ENCODE data around the gene ITGAE. TPM values are rescaled to one million over a fixed set of nuclear protein-coding genes. Genes with fewer than 3 reads are reported as not detected.

ITGAE gene
- total and polyA plus RNA-seq, 10 of the 15 experiments (the other 5 are each of a cell fraction or from before 2014, with no cell fraction given), result 13.1 to 161 (median 34.8) TPM

DNA sequence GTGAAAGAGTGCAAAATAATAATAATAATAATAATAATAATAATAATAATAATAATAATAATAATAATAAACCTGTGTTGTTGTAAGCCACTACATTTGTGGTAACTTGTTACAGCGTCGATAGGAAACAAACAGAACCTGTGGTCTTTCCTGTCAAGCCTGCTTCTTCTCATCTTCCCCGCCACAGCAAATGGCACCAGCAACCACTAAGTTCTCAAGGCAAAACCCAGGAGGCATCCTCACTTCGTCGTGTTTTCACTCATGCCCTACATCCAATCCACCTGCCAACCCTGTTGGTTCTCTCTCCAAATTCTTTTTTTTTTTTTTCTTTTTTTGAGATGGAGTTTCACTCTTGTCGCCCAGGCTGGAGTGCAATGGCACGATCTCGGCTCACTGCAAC lies 34.2 kb downstream of the ITGAE start:
- no peak for ATAC-seq
- Histone ChIP-seq H3K9ac (ENCODE audit: control insufficient read depth, insufficient read depth, low read length) (no peak overlapping the region), H3K27me3 (replicated peaks in 1 of 2; ENCODE audit: control insufficient read depth in 2 of 2, insufficient read depth in 2 of 2, low read length in 1 of 2) (no peaks in the 10 kb centered on the region), H4K20me1 (ENCODE audit: control insufficient read depth, insufficient read depth) (no peaks in the 10 kb centered on the region), H3K79me2 (ENCODE audit: control insufficient read depth, insufficient read depth, low read length) (no peaks in the 10 kb centered on the region), H3K4me3 (no peak overlapping the region), H2AFZ (ENCODE audit: control insufficient read depth, low read depth, low read length) (no peak overlapping the region), H3K27ac (ENCODE audit: control insufficient read depth, insufficient read depth) (no peak overlapping the region), H3K4me2 (ENCODE audit: control insufficient read depth, insufficient read depth) (no peak overlapping the region), H3K9me3 (replicated peaks; ENCODE audit: control insufficient read depth, insufficient read depth, low read length) (no peaks in the 10 kb centered on the region; the same call in 2 of the 3 replicates), H3K36me3 (ENCODE audit: control insufficient read depth in 2 of 2, insufficient read depth in 2 of 2, low read length in 1 of 2) (no peaks in the 10 kb centered on the region), H3K4me1 (ENCODE audit: control insufficient read depth, insufficient read depth, low read length) (peaks cover 33% of the 10 kb centered on the region)
- ChIA-PET SMC1A (ENCODE audit: uncharacterized antibody, unreplicated experiment) (interaction anchor here (1.0 to 1.3 kb wide), 4 partner anchors 27 to 59 kb away, joined by 3 to 7 read pairs (median 3); no protein-coding TSS in a partner anchor), POLR2A (interaction anchor here (1.0 kb wide), 1 partner anchor 70 kb away, joined by 3 read pairs; no protein-coding TSS in a partner anchor), CTCF (interaction anchor here (0.9 to 2.5 kb wide), 5 partner anchors 14 to 309 kb away, joined by 3 to 19 read pairs (median 3); no protein-coding TSS in a partner anchor), RAD21 (ENCODE audit: unreplicated experiment) (interaction anchor here (0.6 to 1.2 kb wide), 2 partner anchors 28 to 59 kb away, joined by 3 read pairs; no protein-coding TSS in a partner anchor)
- no TSS peak for BruUV-seq (replicated peaks)
- intact Hi-C loops (cut with micrococcal nuclease; ENCODE audit: unreplicated experiment) (no loop called here), in situ Hi-C loops (cut with MboI) (no loop called here)
- TF ChIP-seq ETV6 (conservative IDR thresholded peaks at IDR 0.05 in 1 of 2, IDR thresholded peaks at IDR 0.05 in 1 of 2; ENCODE audit: borderline replicate concordance in 1 of 2, low read depth in 1 of 2) (no peak), ZNF217 (IDR thresholded peaks at IDR 0.05) (no peak), YBX1 (IDR thresholded peaks at IDR 0.05) (no peak), MTA2 (IDR thresholded peaks at IDR 0.05; ENCODE audit: low read depth) (no peak), NR2C1 (IDR thresholded peaks at IDR 0.05) (no peak), EZH2 (IDR thresholded peaks at IDR 0.05; ENCODE audit: borderline replicate concordance, control insufficient read depth, low read depth, low read length) (no peak), IKZF2 (IDR thresholded peaks at IDR 0.05) (no peak), CHD2 (IDR thresholded peaks at IDR 0.05; ENCODE audit: borderline replicate concordance, low read depth, low read length) (no peak), PML (IDR thresholded peaks at IDR 0.05; ENCODE audit: low read length) (no peak), POLR2A (IDR thresholded peaks at IDR 0.05; ENCODE audit: low read depth, low read length) (no peak), CHD1 (IDR thresholded peaks at IDR 0.05; ENCODE audit: low read depth, low read length) (no peak), SIX5 (IDR thresholded peaks at IDR 0.05; ENCODE audit: low read depth, low read length, severe bottlenecking) (no peak), HCFC1 (IDR thresholded peaks at IDR 0.05; ENCODE audit: low read length) (no peak), CBX3 (IDR thresholded peaks at IDR 0.05; ENCODE audit: borderline replicate concordance, low read depth) (no peak), SRF (IDR thresholded peaks at IDR 0.05; ENCODE audit: low read depth in 2 of 2, low read length in 2 of 2) (no peak), TBL1XR1 (IDR thresholded peaks at IDR 0.05; ENCODE audit: low read depth, low read length) (no peak), ASH2L (IDR thresholded peaks at IDR 0.05; ENCODE audit: borderline replicate concordance, low read depth) (no peak)
- TF ChIP-seq, protein P1, sequence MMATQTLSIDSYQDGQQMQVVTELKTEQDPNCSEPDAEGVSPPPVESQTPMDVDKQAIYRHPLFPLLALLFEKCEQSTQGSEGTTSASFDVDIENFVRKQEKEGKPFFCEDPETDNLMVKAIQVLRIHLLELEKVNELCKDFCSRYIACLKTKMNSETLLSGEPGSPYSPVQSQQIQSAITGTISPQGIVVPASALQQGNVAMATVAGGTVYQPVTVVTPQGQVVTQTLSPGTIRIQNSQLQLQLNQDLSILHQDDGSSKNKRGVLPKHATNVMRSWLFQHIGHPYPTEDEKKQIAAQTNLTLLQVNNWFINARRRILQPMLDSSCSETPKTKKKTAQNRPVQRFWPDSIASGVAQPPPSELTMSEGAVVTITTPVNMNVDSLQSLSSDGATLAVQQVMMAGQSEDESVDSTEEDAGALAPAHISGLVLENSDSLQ (IDR thresholded peaks at IDR 0.05), result no peak
- TF ChIP-seq, protein P2, sequence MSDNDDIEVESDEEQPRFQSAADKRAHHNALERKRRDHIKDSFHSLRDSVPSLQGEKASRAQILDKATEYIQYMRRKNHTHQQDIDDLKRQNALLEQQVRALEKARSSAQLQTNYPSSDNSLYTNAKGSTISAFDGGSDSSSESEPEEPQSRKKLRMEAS (IDR thresholded peaks at IDR 0.05; ENCODE audit: low read depth, low read length), result no peak
- TF ChIP-seq, protein P3, sequence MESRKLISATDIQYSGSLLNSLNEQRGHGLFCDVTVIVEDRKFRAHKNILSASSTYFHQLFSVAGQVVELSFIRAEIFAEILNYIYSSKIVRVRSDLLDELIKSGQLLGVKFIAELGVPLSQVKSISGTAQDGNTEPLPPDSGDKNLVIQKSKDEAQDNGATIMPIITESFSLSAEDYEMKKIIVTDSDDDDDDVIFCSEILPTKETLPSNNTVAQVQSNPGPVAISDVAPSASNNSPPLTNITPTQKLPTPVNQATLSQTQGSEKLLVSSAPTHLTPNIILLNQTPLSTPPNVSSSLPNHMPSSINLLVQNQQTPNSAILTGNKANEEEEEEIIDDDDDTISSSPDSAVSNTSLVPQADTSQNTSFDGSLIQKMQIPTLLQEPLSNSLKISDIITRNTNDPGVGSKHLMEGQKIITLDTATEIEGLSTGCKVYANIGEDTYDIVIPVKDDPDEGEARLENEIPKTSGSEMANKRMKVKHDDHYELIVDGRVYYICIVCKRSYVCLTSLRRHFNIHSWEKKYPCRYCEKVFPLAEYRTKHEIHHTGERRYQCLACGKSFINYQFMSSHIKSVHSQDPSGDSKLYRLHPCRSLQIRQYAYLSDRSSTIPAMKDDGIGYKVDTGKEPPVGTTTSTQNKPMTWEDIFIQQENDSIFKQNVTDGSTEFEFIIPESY (IDR thresholded peaks at IDR 0.05), result no peak
- no peak for FAIRE-seq
- WGBS (ENCODE audit: insufficient coverage, insufficient replicate concordance, low lambda C conversion rate, missing lambda C conversion rate), result 90% methylated on average over 8 of the region's 8 CpGs
- DNase-seq (ENCODE audit: low read depth, low spot score), result no peak

Measured in GM12878 (cell line).